SK-N-SH (cell line): ENCODE data around the gene FECH. TPM values are rescaled to one million over a fixed set of nuclear protein-coding genes. Genes with fewer than 3 reads are reported as not detected.

Source experiments
- CTCF ChIA-PET: fragments of 300-600, 350-600 bp; formaldehyde crosslinking; extraction: SDS; loops from one replicate; lab custom pipeline; 2021; lab: Yijun Ruan, JAX
- POLR2A ChIA-PET: fragments of 350-600 bp; sonication (Branson Sonifier 250); formaldehyde crosslinking; extraction: SDS; loops from one replicate; lab custom pipeline; 2020; ENCODE audit warnings: antibody characterized with exemption, inconsistent platforms; lab: Yijun Ruan, JAX
- DNase-seq: peaks from one replicate; pipeline ENCODE4 v3.0.0; 2012
- H2AFZ ChIP-seq: fragments of 200-600 bp; sonication (generic); 2 replicates; pipeline ENCODE4 v1.8.1; 2016; ENCODE audit warnings: antibody characterized with exemption, mild to moderate bottlenecking, low read depth
- H3F3A ChIP-seq: fragments of 200-600 bp; sonication (generic); replicated peaks from 2 replicates; pipeline ENCODE3; 2016; ENCODE audit warnings: antibody characterized with exemption, mild to moderate bottlenecking; ENCODE audit not compliant: insufficient read depth
- H3K27ac ChIP-seq, 2 experiments: fragments of 200-500 bp in 1 of 2; fragments of 200-600 bp in 1 of 2; sonication (Bioruptor generic) in 1 of 2; sonication (generic), shearing (Covaris generic) in 1 of 2; 2 replicates each; pipeline versions ENCODE4 v1.5.1 to v1.6.1; 2014 to 2016; ENCODE audit warnings: low read depth in 2 of 2, inconsistent platforms in 1 of 2, low read length in 1 of 2, mild to moderate bottlenecking in 1 of 2, mixed read lengths in 1 of 2
- H3K27me3 ChIP-seq: fragments of 200-600 bp; sonication (generic), shearing (Covaris generic); 2 replicates; pipeline ENCODE4 v1.6.1; 2016; ENCODE audit warnings: mixed run types; ENCODE audit not compliant: insufficient read depth
- H3K36me3 ChIP-seq, 2 experiments: fragments of 200-500 bp in 1 of 2; fragments of 200-600 bp in 1 of 2; sonication (Bioruptor generic) in 1 of 2; sonication (generic) in 1 of 2; replicated peaks in 1 of 2; 2 replicates each; pipeline versions ENCODE3 to v1.5.1; 2014 to 2016; ENCODE audit warnings: low read length in 1 of 2, mild to moderate bottlenecking in 1 of 2; ENCODE audit not compliant: insufficient read depth in 2 of 2, control insufficient read depth in 1 of 2
- H3K4me1 ChIP-seq, 2 experiments: fragments of 200-500 bp in 1 of 2; fragments of 200-600 bp in 1 of 2; sonication (Bioruptor generic) in 1 of 2; sonication (generic), shearing (Covaris generic) in 1 of 2; 2 replicates each; pipeline versions ENCODE4 v1.5.1 to v1.6.1; 2014 to 2016; ENCODE audit warnings: low read depth in 1 of 2, low read length in 1 of 2, mixed run types in 1 of 2; ENCODE audit not compliant: insufficient read depth in 2 of 2, control insufficient read depth in 1 of 2
- H3K4me2 ChIP-seq: fragments of 200-600 bp; sonication (generic), shearing (Covaris generic); 2 replicates; pipeline ENCODE4 v1.6.1; 2017; ENCODE audit warnings: mixed run types
- H3K4me3 ChIP-seq, 2 experiments: fragments of 200-500 bp in 1 of 2; fragments of 200-600 bp in 1 of 2; sonication (Bioruptor generic) in 1 of 2; sonication (generic), shearing (Covaris generic) in 1 of 2; 2 replicates each; pipeline versions ENCODE4 v1.5.1 to v1.8.1; 2014 to 2016; ENCODE audit warnings: low read depth in 2 of 2, inconsistent platforms in 1 of 2, low read length in 1 of 2, mild to moderate bottlenecking in 1 of 2, mixed read lengths in 1 of 2, moderate library complexity in 1 of 2
- H3K79me2 ChIP-seq: fragments of 200-600 bp; sonication (generic); 2 replicates; pipeline ENCODE4 v1.8.1; 2017; ENCODE audit warnings: mild to moderate bottlenecking; ENCODE audit not compliant: insufficient read depth
- H3K9ac ChIP-seq: fragments of 200-600 bp; sonication (generic); 2 replicates; pipeline ENCODE4 v1.6.1; 2017; ENCODE audit warnings: mixed run types
- H3K9me2 ChIP-seq: fragments of 200-600 bp; sonication (generic); 2 replicates; pipeline ENCODE4 v1.6.1; 2017; ENCODE audit warnings: mixed run types
- H3K9me3 ChIP-seq: fragments of 200-600 bp; sonication (generic); 2 replicates; pipeline ENCODE4 v1.6.1; 2017; ENCODE audit warnings: mixed run types, mild to moderate bottlenecking, moderate library complexity
- H4K20me1 ChIP-seq: fragments of 200-600 bp; sonication (generic); 2 replicates; pipeline ENCODE4 v1.6.1; 2017; ENCODE audit warnings: mild to moderate bottlenecking, mixed run types; ENCODE audit not compliant: insufficient read depth
- CHD2 ChIP-seq: fragments of 150-350 bp; IDR thresholded peaks from 2 replicates; pipeline ENCODE4 v1.6.1; 2018; ENCODE audit warnings: low read length; ENCODE audit not compliant: partially characterized antibody
- CTCF ChIP-seq: fragments of 200-600 bp; sonication (generic); IDR thresholded peaks from 2 replicates; pipeline ENCODE4 v1.6.1; 2017; ENCODE audit warnings: antibody characterized with exemption, mild to moderate bottlenecking, moderate library complexity
- ELF1 ChIP-seq: IDR thresholded peaks from 2 replicates; pipeline ENCODE4 v1.4.0; 2012
- EP300 ChIP-seq, 2 experiments: IDR thresholded peaks; 2 replicates each; pipeline versions ENCODE4 v1.4.0 to v1.6.1; 2012; ENCODE audit warnings: borderline replicate concordance in 1 of 2, low read depth in 1 of 2, low read length in 1 of 2
- FOXM1 ChIP-seq: IDR thresholded peaks from 2 replicates; pipeline ENCODE4 v1.4.0; 2012; ENCODE audit warnings: low read depth, mild to moderate bottlenecking
- GATA2 ChIP-seq: sonication (generic); formaldehyde crosslinking; IDR thresholded peaks from 2 replicates; pipeline ENCODE4 v1.5.0; 2020; ENCODE audit warnings: mild to moderate bottlenecking, missing genetic modification reagents
- JUND ChIP-seq: IDR thresholded peaks from 2 replicates; pipeline ENCODE4 v1.4.0; 2012
- MAX ChIP-seq: IDR thresholded peaks from 2 replicates; pipeline ENCODE4 v1.4.0; 2012; ENCODE audit warnings: low read depth
- MEF2A ChIP-seq: IDR thresholded peaks from 2 replicates; pipeline ENCODE4 v1.4.0; 2012; ENCODE audit warnings: low read depth, borderline replicate concordance
- NRF1 ChIP-seq: IDR thresholded peaks from 2 replicates; pipeline ENCODE4 v1.6.1; 2012; ENCODE audit warnings: low read depth, mild to moderate bottlenecking, low read length
- POLR2AphosphoS5 ChIP-seq: IDR thresholded peaks from 2 replicates; pipeline ENCODE4 v1.6.1; 2012; ENCODE audit warnings: low read depth, low read length
- RCOR1 ChIP-seq: fragments of 150-350 bp; IDR thresholded peaks from 2 replicates; pipeline ENCODE4 v1.6.1; 2017; ENCODE audit warnings: antibody characterized with exemption, low read length
- RFX5 ChIP-seq: IDR thresholded peaks from 2 replicates; pipeline ENCODE4 v1.6.1; 2012; ENCODE audit warnings: mild to moderate bottlenecking, improper control_type of control experiment, low read length
- RXRA ChIP-seq: IDR thresholded peaks from 2 replicates; pipeline ENCODE4 v1.4.0; 2012; ENCODE audit warnings: low read depth, mild to moderate bottlenecking, borderline replicate concordance
- SMC3 ChIP-seq: IDR thresholded peaks from 2 replicates; pipeline ENCODE4 v1.6.1; 2012; ENCODE audit warnings: low read depth, low read length, improper control_type of control experiment
- TAF1 ChIP-seq: IDR thresholded peaks from 2 replicates; pipeline ENCODE4 v1.6.1; 2012; ENCODE audit warnings: low read depth, mild to moderate bottlenecking, low read length, moderate library complexity, borderline replicate concordance
- TCF12 ChIP-seq: IDR thresholded peaks from 2 replicates; pipeline ENCODE4 v1.4.0; 2012
- TEAD4 ChIP-seq: IDR thresholded peaks from 2 replicates; pipeline ENCODE4 v1.4.0; 2012; ENCODE audit warnings: mild to moderate bottlenecking, borderline replicate concordance; ENCODE audit not compliant: insufficient read depth
- USF1 ChIP-seq: IDR thresholded peaks from 2 replicates; pipeline ENCODE4 v1.4.0; 2012; ENCODE audit warnings: low read depth, borderline replicate concordance
- ZBTB33 ChIP-seq: IDR thresholded peaks from 2 replicates; pipeline ENCODE4 v1.4.0; 2012; ENCODE audit warnings: low read depth, borderline replicate concordance
- WGBS: methylation state at CpG from one replicate; pipeline ENCODE4 v1.1.6; 2017; ENCODE audit warnings: low lambda C conversion rate; 5-methylcytosine and 5-hydroxymethylcytosine counted together
- polyA plus RNA-seq, 3 experiments: library from polyadenylated mRNA; depleted of rRNA; stranded (reverse); fragments of >200 nt; gene quantifications; 2 replicates each; pipeline ENCODE4 v1.2.3, GENCODE V29; 2012

The FECH gene
- polyA plus RNA-seq, 1 of the 3 experiments (the other 2 are of a cell fraction): 44.4 TPM

GRCh38 chr18:57569133-57569532 lies 17.4 kb downstream of the FECH start (continued):
- TF ChIP-seq ZBTB33: no peak
- no peak for TF ChIP-seq ELF1
- no peak for TF ChIP-seq USF1
- no peak for TF ChIP-seq CTCF
- no peak for TF ChIP-seq POLR2AphosphoS5

- Histone ChIP-seq H3K4me2 (no peak overlapping the region), H3K4me1 (peaks cover 0 to 3% of the 10 kb centered on the region in 2 experiments; a peak in 1 of 4 replicates), H3K9me2 (no peaks in the 10 kb centered on the region), H3K27me3 (no peaks in the 10 kb centered on the region), H3K36me3 (peaks cover 21 to 44% of the 10 kb centered on the region in 2 experiments), H4K20me1 (no peaks in the 10 kb centered on the region), H3K4me3 (peak overlapping the region in 1 of 2 experiments; percentile 28; a peak in 1 of 4 replicates), H3K27ac (no peak overlapping the region), H3K79me2 (no peaks in the 10 kb centered on the region), H2AFZ (no peak overlapping the region), H3F3A (no peaks in the 10 kb centered on the region), H3K9me3 (no peaks in the 10 kb centered on the region), H3K9ac (no peak overlapping the region)
- ChIA-PET POLR2A (interaction anchor here (1.1 kb wide), 1 partner anchor 19 kb away, joined by 3 read pairs; no protein-coding TSS in a partner anchor), CTCF (interaction anchor here (0.6 to 7.9 kb wide), 49 partner anchors 9 to 865 kb away, joined by 3 to 63 read pairs (median 4); partner anchors contain the start of gene FECH)
- 39% methylated on average over 4 of the region's 4 CpGs for WGBS
- DNase-seq: peak; percentile 68
- no peak for TF ChIP-seq TAF1
- no peak for TF ChIP-seq MEF2A
- no peak for TF ChIP-seq RCOR1
- peak; percentile 65 for TF ChIP-seq SMC3
- TF ChIP-seq JUND: no peak
- TF ChIP-seq CHD2: no peak
- no peak for TF ChIP-seq TEAD4
- TF ChIP-seq NRF1: no peak
- TF ChIP-seq TCF12: no peak
- peak; percentile 94 for TF ChIP-seq CTCF
- TF ChIP-seq RXRA: no peak
- TF ChIP-seq MAX: no peak
- TF ChIP-seq ELF1: no peak
- TF ChIP-seq FOXM1: no peak
- no peak for TF ChIP-seq RFX5
- no peak for TF ChIP-seq EP300 (IDR thresholded peaks at IDR 0.05; ENCODE audit: borderline replicate concordance in 1 of 2, low read depth in 1 of 2, low read length in 1 of 2)
- no peak for TF ChIP-seq GATA2 (CRISPR knock-in tag)
- no peak for TF ChIP-seq USF1
Measured at GRCh38 chr18:57561728-57562423, 24.6 kb downstream of the FECH start.
